ENCODE results near the gene DPRX. TPM values are rescaled to one million over a fixed set of nuclear protein-coding genes. Genes with fewer than 3 reads are reported as not detected.

DPRX gene
- total and polyA plus RNA-seq, 2 donors (not counting 1 experiment from before 2014, with no cell fraction given): not detected

- Histone ChIP-seq H3K9ac (ENCODE audit: insufficient read depth, low read length) (no peak overlapping the region), H3K79me2 (ENCODE audit: control insufficient read depth, insufficient read depth, low read length) (no peaks in the 10 kb centered on the region), H3K4me2 (ENCODE audit: extremely low read depth, insufficient read depth, low read length) (no peak overlapping the region), H4K20me1 (ENCODE audit: control insufficient read depth, extremely low read depth, insufficient read depth, low read length) (no peaks in the 10 kb centered on the region), H3K36me3 (ENCODE audit: control insufficient read depth, insufficient read depth, low read length) (no peaks in the 10 kb centered on the region), H3K4me1 (ENCODE audit: control insufficient read depth, extremely low read depth, insufficient read depth, low read length) (no peaks in the 10 kb centered on the region), H3K27me3 (ENCODE audit: control insufficient read depth, insufficient read depth, low read length) (no peaks in the 10 kb centered on the region), H2AFZ (ENCODE audit: low read length) (no peak overlapping the region), H3K27ac (ENCODE audit: insufficient read depth, low read length) (no peak overlapping the region), H3K4me3 (replicated peaks in 1 of 4; ENCODE audit: control extremely low read depth in 1 of 4, insufficient read depth in 1 of 4, low read depth in 3 of 4, low read length in 4 of 4) (no peak overlapping the region), H3K9me3 (ENCODE audit: control insufficient read depth, insufficient read depth, low read depth, low read length) (no peaks in the 10 kb centered on the region)
- no peak for DNase-seq (ENCODE audit: low read depth in 2 of 2)
- no peak for TF ChIP-seq EZH2 (IDR thresholded peaks at IDR 0.05; ENCODE audit: low read length, missing control alignments)
- no peak for TF ChIP-seq CTCF (conservative IDR thresholded peaks at IDR 0.05 in 1 of 2, IDR thresholded peaks at IDR 0.05 in 1 of 2; ENCODE audit: low read depth in 1 of 2, low read length in 2 of 2)
Observed at GRCh38 chr19:53657778-53658177, 26.0 kb downstream of the DPRX start.

- Histone ChIP-seq H3K9me3 (ENCODE audit: control insufficient read depth, insufficient read depth, low read depth, low read length) (no peaks in the 10 kb centered on the region), H3K36me3 (ENCODE audit: control insufficient read depth, insufficient read depth, low read length) (no peaks in the 10 kb centered on the region), H3K4me3 (replicated peaks in 1 of 4; ENCODE audit: control extremely low read depth in 1 of 4, insufficient read depth in 1 of 4, low read depth in 3 of 4, low read length in 4 of 4) (no peak overlapping the region), H3K79me2 (ENCODE audit: control insufficient read depth, insufficient read depth, low read length) (no peaks in the 10 kb centered on the region), H4K20me1 (ENCODE audit: control insufficient read depth, extremely low read depth, insufficient read depth, low read length) (no peaks in the 10 kb centered on the region), H3K4me1 (ENCODE audit: control insufficient read depth, extremely low read depth, insufficient read depth, low read length) (no peaks in the 10 kb centered on the region), H3K4me2 (ENCODE audit: extremely low read depth, insufficient read depth, low read length) (no peak overlapping the region), H2AFZ (ENCODE audit: low read length) (no peak overlapping the region), H3K27ac (ENCODE audit: insufficient read depth, low read length) (no peak overlapping the region), H3K27me3 (ENCODE audit: control insufficient read depth, insufficient read depth, low read length) (no peaks in the 10 kb centered on the region), H3K9ac (ENCODE audit: insufficient read depth, low read length) (no peak overlapping the region)
- DNase-seq (ENCODE audit: low read depth in 2 of 2): no peak
- TF ChIP-seq CTCF (conservative IDR thresholded peaks at IDR 0.05 in 1 of 2, IDR thresholded peaks at IDR 0.05 in 1 of 2; ENCODE audit: low read depth in 1 of 2, low read length in 2 of 2) (no peak), EZH2 (IDR thresholded peaks at IDR 0.05; ENCODE audit: low read length, missing control alignments) (no peak)
Observed at GRCh38 chr19:53659292-53659691, 27.5 kb downstream of the DPRX start.

DNA sequence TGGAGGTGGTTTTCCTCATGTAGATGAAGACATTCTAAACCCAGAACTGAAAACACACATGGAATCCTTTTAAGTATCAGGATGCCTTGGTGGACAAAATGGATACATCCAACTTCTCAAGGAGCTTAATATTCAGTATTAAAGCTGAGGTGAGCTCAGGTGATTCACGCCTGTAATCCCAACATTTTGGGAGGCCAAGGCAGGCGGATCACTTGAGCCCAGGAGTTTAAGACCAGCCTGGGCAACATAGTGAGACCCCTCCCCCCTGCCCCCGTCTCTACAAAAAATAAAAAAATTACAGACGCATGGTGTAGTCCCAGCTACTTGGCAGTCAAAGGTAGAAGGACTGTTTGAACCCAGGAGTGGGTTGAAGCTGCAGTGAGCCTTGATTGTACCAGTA lies 28.8 kb downstream of the DPRX start:
- no peak for DNase-seq (ENCODE audit: low read depth in 2 of 2)
- Histone ChIP-seq H3K27me3 (ENCODE audit: control insufficient read depth, insufficient read depth, low read length) (no peaks in the 10 kb centered on the region), H3K27ac (ENCODE audit: insufficient read depth, low read length) (no peak overlapping the region), H3K4me3 (replicated peaks in 1 of 4; ENCODE audit: control extremely low read depth in 1 of 4, insufficient read depth in 1 of 4, low read depth in 3 of 4, low read length in 4 of 4) (no peak overlapping the region), H3K36me3 (ENCODE audit: control insufficient read depth, insufficient read depth, low read length) (no peaks in the 10 kb centered on the region), H2AFZ (ENCODE audit: low read length) (no peak overlapping the region), H3K4me1 (ENCODE audit: control insufficient read depth, extremely low read depth, insufficient read depth, low read length) (no peaks in the 10 kb centered on the region), H4K20me1 (ENCODE audit: control insufficient read depth, extremely low read depth, insufficient read depth, low read length) (no peaks in the 10 kb centered on the region), H3K79me2 (ENCODE audit: control insufficient read depth, insufficient read depth, low read length) (no peaks in the 10 kb centered on the region), H3K4me2 (ENCODE audit: extremely low read depth, insufficient read depth, low read length) (no peak overlapping the region), H3K9ac (ENCODE audit: insufficient read depth, low read length) (no peak overlapping the region), H3K9me3 (ENCODE audit: control insufficient read depth, insufficient read depth, low read depth, low read length) (no peaks in the 10 kb centered on the region)
- TF ChIP-seq EZH2 (IDR thresholded peaks at IDR 0.05; ENCODE audit: low read length, missing control alignments) (no peak), CTCF (conservative IDR thresholded peaks at IDR 0.05 in 1 of 2, IDR thresholded peaks at IDR 0.05 in 1 of 2; ENCODE audit: low read depth in 1 of 2, low read length in 2 of 2) (no peak)

Data from fibroblast of lung (primary cell).